ENCODE results near the gene ODAD2. TPM values are rescaled to one million over a fixed set of nuclear protein-coding genes. Genes with fewer than 3 reads are reported as not detected.

Gene ODAD2
- polyA plus RNA-seq, 5 donors, result 3.1 to 9.1 (median 7.1) TPM

- DNase-seq, result no peak
These were observed 228.7 kb downstream of the ODAD2 start for GRCh38 chr10:27770181-27770580.
